ENCODE measurements around the gene TMC5. TPM values are rescaled to one million over a fixed set of nuclear protein-coding genes. Genes with fewer than 3 reads are reported as not detected.

Gene TMC5
- total and polyA plus RNA-seq, 2 of the 4 experiments (the other 2 are of a cell fraction) = not detected

DNA sequence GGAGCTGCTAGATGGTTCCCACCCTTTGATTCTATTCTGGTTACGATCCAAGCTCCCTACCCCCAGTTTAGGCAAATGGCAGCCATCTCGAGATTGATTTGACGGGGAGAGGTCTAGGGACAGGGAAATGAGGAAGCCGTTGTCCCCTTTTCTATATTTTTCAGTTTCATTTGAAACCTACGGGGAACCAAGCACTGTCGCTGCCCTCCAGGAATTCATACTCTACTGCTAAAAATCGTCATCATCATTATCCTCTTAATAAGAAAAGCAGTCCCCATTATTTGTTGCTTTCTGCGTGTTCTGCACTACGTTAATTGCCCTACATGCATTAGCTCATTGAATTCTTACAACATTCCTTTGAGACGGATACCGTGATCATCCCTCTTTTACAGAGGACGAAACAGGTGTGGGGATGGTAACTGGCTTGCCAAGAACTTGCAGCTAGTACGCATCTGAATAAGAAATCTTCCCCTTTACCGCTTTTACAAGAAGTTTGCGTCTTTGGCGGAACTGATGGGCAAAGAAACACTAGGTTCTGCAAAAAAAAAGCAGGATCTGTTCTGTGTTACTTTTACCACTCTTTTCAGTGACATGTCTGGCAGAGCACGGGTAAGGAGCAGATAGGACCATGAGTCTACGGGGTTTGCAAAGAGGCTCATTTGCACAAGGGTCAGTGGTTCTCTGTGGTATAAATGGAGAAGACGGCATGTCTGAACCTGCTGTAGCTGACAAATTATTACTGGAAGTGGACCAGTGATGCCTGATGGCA lies 107.1 kb downstream of the TMC5 start:
- Histone ChIP-seq H3K9ac (ENCODE audit: low read depth, low read length) (peak overlapping the region; percentile 76), H3K4me3 (ENCODE audit: insufficient read depth, low read depth, low read length) (peak overlapping the region; percentile 86), H3K4me1 (ENCODE audit: control insufficient read depth, insufficient read depth, low read length) (peaks cover 3% of the 10 kb centered on the region; the same call in 1 of the 2 replicates), H4K91ac (ENCODE audit: insufficient read depth, low read depth, low read length) (no peak overlapping the region; the same call in 1 of the 2 replicates), H3K36me3 (ENCODE audit: control insufficient read depth, insufficient read depth, low read length) (peaks cover 3% of the 10 kb centered on the region; the same call in 1 of the 2 replicates), H3K27me3 (ENCODE audit: control insufficient read depth, insufficient read depth, low read length) (no peaks in the 10 kb centered on the region), H2BK20ac (ENCODE audit: low read depth, low read length) (no peak overlapping the region), H3K9me1 (ENCODE audit: insufficient read depth, low read length) (peaks cover 3% of the 10 kb centered on the region), H2AK5ac (ENCODE audit: low read depth, low read length) (no peak overlapping the region), H2BK5ac (ENCODE audit: low read depth, low read length, poor library complexity, severe bottlenecking) (no peak overlapping the region), H3K9me3 (ENCODE audit: control insufficient read depth, insufficient read depth, low read length) (no peaks in the 10 kb centered on the region), H3K23ac (ENCODE audit: low read depth, low read length) (peak overlapping the region; percentile 80), H3K4ac (ENCODE audit: low read depth, low read length) (no peak overlapping the region), H2AK9ac (replicated peaks; ENCODE audit: low read depth, low read length, poor library complexity) (peak overlapping the region; percentile 98), H3K4me2 (ENCODE audit: low read depth, low read length) (peak overlapping the region; percentile 78), H3K79me1 (ENCODE audit: low read depth in 1 of 2, low read length in 2 of 2) (peaks cover 23 to 50% of the 10 kb centered on the region in 2 experiments), H4K5ac (ENCODE audit: low read depth, low read length) (peak overlapping the region; percentile 23; the same call in 1 of the 2 replicates), H2AFZ (replicated peaks; ENCODE audit: low read length, poor library complexity) (peak overlapping the region; percentile 99), H4K8ac (ENCODE audit: low read depth in 2 of 2, low read length in 2 of 2) (peak overlapping the region; percentile 27 to 55; a peak in 3 of 4 replicates), H2BK15ac (ENCODE audit: low read depth, low read length) (no peak overlapping the region), H4K20me1 (ENCODE audit: insufficient read depth, low read length) (no peaks in the 10 kb centered on the region), H3K18ac (ENCODE audit: low read depth, low read length) (no peak overlapping the region), H3K56ac (ENCODE audit: extremely low read depth, insufficient read depth, low read length) (0 out of 2 replicates have a peak overlapping the region, but pooled peaks have one; percentile 39), H2BK120ac (ENCODE audit: low read depth, low read length) (no peak overlapping the region), H3K14ac (replicated peaks; ENCODE audit: low read depth, low read length) (peak overlapping the region; percentile 57), H3K27ac (ENCODE audit: insufficient read depth, low read length) (peak overlapping the region; percentile 1; the same call in 1 of the 2 replicates)
- 23% methylated on average over 4 of the region's 19 CpGs; no CpG with 5 or more reads in 1 of the 2 experiments for WGBS, 2 experiments (ENCODE audit: extremely low coverage in 2 of 2, insufficient read length in 1 of 2)
- ATAC-seq (ENCODE audit: low read depth) = no peak
- CTCF ChIA-PET = no interaction called here
- intact Hi-C loops (cut with micrococcal nuclease) (loop anchor here (5.0 kb wide), 2 partner anchors 412 to 437 kb away; partner anchors contain the start of gene ITPRIPL2), dilution Hi-C loops (cut with HindIII; ENCODE audit: low sequenced_read_pairs, unreplicated experiment) (no loop called here), in situ Hi-C loops (cut with MboI; ENCODE audit: low sequenced_read_pairs) (no loop called here)
- no TSS peak for BruUV-seq (replicated peaks)
- POLR2A ChIA-PET (ENCODE audit: unreplicated experiment) = no interaction called here
- TF ChIP-seq RCOR1 (IDR thresholded peaks at IDR 0.05; ENCODE audit: insufficient replicate concordance, low read length) (no peak), MXI1 (IDR thresholded peaks at IDR 0.05; ENCODE audit: borderline replicate concordance, low read depth, low read length) (no peak), SMC3 (IDR thresholded peaks at IDR 0.05; ENCODE audit: low read depth, low read length) (no peak), MAZ (IDR thresholded peaks at IDR 0.05; ENCODE audit: borderline replicate concordance, low read depth, low read length) (no peak), CTCF (conservative IDR thresholded peaks at IDR 0.05; ENCODE audit: low read depth, low read length) (no peak), CHD1 (IDR thresholded peaks at IDR 0.05; ENCODE audit: low read depth, low read length) (no peak), RFX5 (IDR thresholded peaks at IDR 0.05; ENCODE audit: low read depth, low read length) (no peak)
- TF ChIP-seq, protein P1, sequence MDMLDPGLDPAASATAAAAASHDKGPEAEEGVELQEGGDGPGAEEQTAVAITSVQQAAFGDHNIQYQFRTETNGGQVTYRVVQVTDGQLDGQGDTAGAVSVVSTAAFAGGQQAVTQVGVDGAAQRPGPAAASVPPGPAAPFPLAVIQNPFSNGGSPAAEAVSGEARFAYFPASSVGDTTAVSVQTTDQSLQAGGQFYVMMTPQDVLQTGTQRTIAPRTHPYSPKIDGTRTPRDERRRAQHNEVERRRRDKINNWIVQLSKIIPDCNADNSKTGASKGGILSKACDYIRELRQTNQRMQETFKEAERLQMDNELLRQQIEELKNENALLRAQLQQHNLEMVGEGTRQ (IDR thresholded peaks at IDR 0.05; ENCODE audit: low read depth, low read length) = no peak
- TF ChIP-seq, protein P2, sequence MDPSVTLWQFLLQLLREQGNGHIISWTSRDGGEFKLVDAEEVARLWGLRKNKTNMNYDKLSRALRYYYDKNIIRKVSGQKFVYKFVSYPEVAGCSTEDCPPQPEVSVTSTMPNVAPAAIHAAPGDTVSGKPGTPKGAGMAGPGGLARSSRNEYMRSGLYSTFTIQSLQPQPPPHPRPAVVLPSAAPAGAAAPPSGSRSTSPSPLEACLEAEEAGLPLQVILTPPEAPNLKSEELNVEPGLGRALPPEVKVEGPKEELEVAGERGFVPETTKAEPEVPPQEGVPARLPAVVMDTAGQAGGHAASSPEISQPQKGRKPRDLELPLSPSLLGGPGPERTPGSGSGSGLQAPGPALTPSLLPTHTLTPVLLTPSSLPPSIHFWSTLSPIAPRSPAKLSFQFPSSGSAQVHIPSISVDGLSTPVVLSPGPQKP (IDR thresholded peaks at IDR 0.05; ENCODE audit: borderline replicate concordance, low read depth, low read length) = no peak
- DNase-seq = peak; percentile 2

Data from IMR-90 (cell line).